ENCODE measurements around the gene TMEM154. TPM values are rescaled to one million over a fixed set of nuclear protein-coding genes. Genes with fewer than 3 reads are reported as not detected.

TMEM154 gene
- total and polyA plus RNA-seq, 10 of the 15 experiments (the other 5 are each of a cell fraction or from before 2014, with no cell fraction given): 5.1 to 41.4 (median 18.2) TPM

- no peaks in the 10 kb centered on the region for H4K20me1 ChIP-seq (ENCODE audit: control insufficient read depth, insufficient read depth)
- CTCF ChIA-PET: no interaction called here
- POLR2A ChIA-PET: interaction anchor here (0.6 kb wide), 1 partner anchor 156 kb away, joined by 4 read pairs; no protein-coding TSS in a partner anchor
- RAD21 ChIA-PET (ENCODE audit: unreplicated experiment): no interaction called here
- no peaks in the 10 kb centered on the region for H3K27me3 ChIP-seq (replicated peaks in 1 of 2; ENCODE audit: control insufficient read depth in 2 of 2, insufficient read depth in 2 of 2, low read length in 1 of 2)
- WGBS (ENCODE audit: insufficient coverage, insufficient replicate concordance, low lambda C conversion rate, missing lambda C conversion rate): 100% methylated on average over 1 of the region's 1 CpG
- H3K4me1 ChIP-seq (ENCODE audit: control insufficient read depth, insufficient read depth, low read length): no peaks in the 10 kb centered on the region
- H3K79me2 ChIP-seq (ENCODE audit: control insufficient read depth, insufficient read depth, low read length): no peaks in the 10 kb centered on the region
- no peak overlapping the region for H3K4me2 ChIP-seq (ENCODE audit: control insufficient read depth, insufficient read depth)
- no peak overlapping the region for H3K27ac ChIP-seq (ENCODE audit: control insufficient read depth, insufficient read depth)
- H3K9ac ChIP-seq (ENCODE audit: control insufficient read depth, insufficient read depth, low read length): no peak overlapping the region
- H3K4me3 ChIP-seq: no peak overlapping the region
- no TSS peak for BruUV-seq (replicated peaks)
- H3K36me3 ChIP-seq (ENCODE audit: control insufficient read depth in 2 of 2, insufficient read depth in 2 of 2, low read length in 1 of 2): no peaks in the 10 kb centered on the region
- H2AFZ ChIP-seq (ENCODE audit: control insufficient read depth, low read depth, low read length): no peak overlapping the region
- ATAC-seq (no peak), FAIRE-seq (no peak), DNase-seq (ENCODE audit: low read depth, low spot score) (no peak)
- SMC1A ChIA-PET (ENCODE audit: uncharacterized antibody, unreplicated experiment): interaction anchor here (1.4 kb wide), 1 partner anchor 119 kb away, joined by 4 read pairs; no protein-coding TSS in a partner anchor
- intact Hi-C loops (cut with micrococcal nuclease; ENCODE audit: unreplicated experiment) (no loop called here), in situ Hi-C loops (cut with MboI) (no loop called here)
- no peaks in the 10 kb centered on the region for H3K9me3 ChIP-seq (replicated peaks; ENCODE audit: control insufficient read depth, insufficient read depth, low read length)
- TF ChIP-seq MXI1 (IDR thresholded peaks at IDR 0.05; ENCODE audit: low read depth, low read length) (no peak), MYC (IDR thresholded peaks at IDR 0.05; ENCODE audit: insufficient read depth, insufficient read length, insufficient replicate concordance, low read length, severe bottlenecking) (no peak), ZBTB33 (IDR thresholded peaks at IDR 0.05) (no peak), RUNX3 (IDR thresholded peaks at IDR 0.05; ENCODE audit: low read length) (no peak), CHD1 (IDR thresholded peaks at IDR 0.05; ENCODE audit: low read depth, low read length) (no peak), HDGF (IDR thresholded peaks at IDR 0.05) (no peak), BRCA1 (IDR thresholded peaks at IDR 0.05; ENCODE audit: low read depth, low read length) (no peak), YY1 (IDR thresholded peaks at IDR 0.05; ENCODE audit: low read depth, low read length) (no peak), MEF2A (IDR thresholded peaks at IDR 0.05; ENCODE audit: insufficient read depth, low read depth, low read length) (no peak), ZBTB4 (CRISPR knock-in tag; IDR thresholded peaks at IDR 0.05) (no peak), GATAD2B (conservative IDR thresholded peaks at IDR 0.05; ENCODE audit: low read depth) (no peak), FOS (IDR thresholded peaks at IDR 0.05; ENCODE audit: borderline replicate concordance, extremely low read depth, insufficient read length) (no peak), ZNF384 (IDR thresholded peaks at IDR 0.05; ENCODE audit: borderline replicate concordance, low read depth, low read length) (no peak), BCLAF1 (IDR thresholded peaks at IDR 0.05) (no peak), ETV6 (conservative IDR thresholded peaks at IDR 0.05 in 1 of 2, IDR thresholded peaks at IDR 0.05 in 1 of 2; ENCODE audit: borderline replicate concordance in 1 of 2, low read depth in 1 of 2) (no peak), USF2 (IDR thresholded peaks at IDR 0.05; ENCODE audit: borderline replicate concordance, low read depth, low read length) (no peak)
Measured at GRCh38 chr4:152620218-152620617, 59.6 kb downstream of the TMEM154 start.
